ENCODE results near the gene GAREM1. TPM values are rescaled to one million over a fixed set of nuclear protein-coding genes. Genes with fewer than 3 reads are reported as not detected.
"Not testable (repeated sequence)": the region's sequence is repeated elsewhere in the genome, so short reads cannot be mapped to it uniquely, and the experiment has no call there.

GAREM1 gene
- polyA plus RNA-seq, 1 of the 3 experiments (the other 2 are of a cell fraction) = 2.8 TPM

DNA sequence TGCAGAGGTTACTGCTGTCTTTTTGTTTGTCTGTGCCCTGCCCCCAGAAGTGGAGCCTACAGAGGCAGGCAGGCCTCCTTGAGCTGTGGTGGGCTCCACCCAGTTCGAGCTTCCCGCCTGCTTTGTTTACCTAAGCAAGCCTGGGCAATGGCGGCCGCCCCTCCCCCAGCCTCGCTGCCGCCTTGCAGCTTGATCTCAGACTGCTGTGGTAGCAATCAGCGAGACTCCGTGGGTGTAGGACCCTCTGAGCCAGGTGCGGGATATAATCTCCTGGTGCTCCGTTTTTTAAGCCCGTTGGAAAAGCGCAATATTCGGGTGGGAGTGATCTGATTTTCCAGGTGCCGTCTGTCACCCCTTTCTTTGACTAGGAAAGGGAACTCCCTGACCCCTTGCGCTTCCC lies 237.3 kb downstream of the GAREM1 start:
- H3F3A ChIP-seq (replicated peaks; ENCODE audit: insufficient read depth); DNase-seq; H4K20me1 ChIP-seq (ENCODE audit: insufficient read depth); H3K4me1 ChIP-seq (ENCODE audit: control insufficient read depth in 1 of 2, insufficient read depth in 2 of 2, low read depth in 1 of 2, low read length in 1 of 2); H3K27ac ChIP-seq (ENCODE audit: low read depth in 2 of 2, low read length in 1 of 2); H3K4me2 ChIP-seq; CTCF ChIA-PET; H3K79me2 ChIP-seq (ENCODE audit: insufficient read depth); H3K9ac ChIP-seq; H2AFZ ChIP-seq (ENCODE audit: low read depth); H3K9me3 ChIP-seq; POLR2A ChIA-PET; H3K9me2 ChIP-seq; H3K4me3 ChIP-seq (ENCODE audit: low read depth in 2 of 2, low read length in 1 of 2); H3K36me3 ChIP-seq (replicated peaks in 1 of 2; ENCODE audit: control insufficient read depth in 1 of 2, insufficient read depth in 2 of 2, low read length in 1 of 2); H3K27me3 ChIP-seq (ENCODE audit: insufficient read depth): not testable (repeated sequence)
- WGBS (ENCODE audit: low lambda C conversion rate) = 77% methylated on average over 14 of the region's 15 CpGs

DNA sequence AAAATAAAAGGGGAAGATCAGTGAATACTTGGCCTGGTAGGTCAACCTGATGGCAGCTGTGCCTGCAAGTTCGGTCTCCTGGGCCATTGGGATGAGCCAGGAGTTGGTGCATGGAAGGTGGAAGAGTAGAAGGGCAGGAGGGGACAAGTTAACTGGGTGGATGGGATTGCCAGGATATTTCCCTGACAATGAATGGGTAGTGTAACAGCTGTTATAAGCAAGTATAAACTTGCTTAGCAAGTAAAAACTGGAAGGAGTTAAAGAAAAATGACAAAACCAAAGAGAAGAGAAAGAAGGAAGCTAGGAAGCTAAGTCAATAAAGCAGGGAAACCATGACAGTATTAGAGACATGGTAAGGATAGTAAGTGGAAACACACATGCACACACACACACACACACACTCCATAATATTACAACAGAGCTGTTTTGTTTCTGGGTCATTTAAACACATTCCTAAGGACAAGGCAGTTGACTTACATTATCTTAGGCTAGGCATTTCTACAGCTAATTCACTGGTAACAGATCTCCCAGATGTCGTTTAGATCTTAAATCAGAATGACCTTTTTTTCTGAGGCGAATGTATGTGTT lies 251.2 kb downstream of the GAREM1 start:
- ChIA-PET POLR2A (no interaction called here), CTCF (no interaction called here)
- Histone ChIP-seq H3K79me2 (ENCODE audit: insufficient read depth) (no peaks in the 10 kb centered on the region), H4K20me1 (ENCODE audit: insufficient read depth) (no peaks in the 10 kb centered on the region), H3K9ac (no peak overlapping the region), H3K4me2 (no peak overlapping the region), H3K4me3 (ENCODE audit: low read depth in 2 of 2, low read length in 1 of 2) (no peak overlapping the region), H2AFZ (ENCODE audit: low read depth) (no peak overlapping the region), H3K9me3 (no peaks in the 10 kb centered on the region), H3K9me2 (no peaks in the 10 kb centered on the region), H3K27me3 (ENCODE audit: insufficient read depth) (no peaks in the 10 kb centered on the region), H3K36me3 (replicated peaks in 1 of 2; ENCODE audit: control insufficient read depth in 1 of 2, insufficient read depth in 2 of 2, low read length in 1 of 2) (no peaks in the 10 kb centered on the region), H3F3A (replicated peaks; ENCODE audit: insufficient read depth) (no peaks in the 10 kb centered on the region), H3K27ac (ENCODE audit: low read depth in 2 of 2, low read length in 1 of 2) (no peak overlapping the region), H3K4me1 (ENCODE audit: control insufficient read depth in 1 of 2, insufficient read depth in 2 of 2, low read depth in 1 of 2, low read length in 1 of 2) (no peaks in the 10 kb centered on the region; a peak in 1 of 4 replicates)
- TF ChIP-seq, protein P1, sequence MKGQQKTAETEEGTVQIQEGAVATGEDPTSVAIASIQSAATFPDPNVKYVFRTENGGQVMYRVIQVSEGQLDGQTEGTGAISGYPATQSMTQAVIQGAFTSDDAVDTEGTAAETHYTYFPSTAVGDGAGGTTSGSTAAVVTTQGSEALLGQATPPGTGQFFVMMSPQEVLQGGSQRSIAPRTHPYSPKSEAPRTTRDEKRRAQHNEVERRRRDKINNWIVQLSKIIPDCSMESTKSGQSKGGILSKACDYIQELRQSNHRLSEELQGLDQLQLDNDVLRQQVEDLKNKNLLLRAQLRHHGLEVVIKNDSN (IDR thresholded peaks at IDR 0.05; ENCODE audit: borderline replicate concordance, low read depth) = no peak
- TF ChIP-seq FOXJ3 (CRISPR knock-in tag; IDR thresholded peaks at IDR 0.05) = no peak
- WGBS (ENCODE audit: low lambda C conversion rate) = 17% methylated on average over 3 of the region's 3 CpGs
- DNase-seq = no peak

DNA sequence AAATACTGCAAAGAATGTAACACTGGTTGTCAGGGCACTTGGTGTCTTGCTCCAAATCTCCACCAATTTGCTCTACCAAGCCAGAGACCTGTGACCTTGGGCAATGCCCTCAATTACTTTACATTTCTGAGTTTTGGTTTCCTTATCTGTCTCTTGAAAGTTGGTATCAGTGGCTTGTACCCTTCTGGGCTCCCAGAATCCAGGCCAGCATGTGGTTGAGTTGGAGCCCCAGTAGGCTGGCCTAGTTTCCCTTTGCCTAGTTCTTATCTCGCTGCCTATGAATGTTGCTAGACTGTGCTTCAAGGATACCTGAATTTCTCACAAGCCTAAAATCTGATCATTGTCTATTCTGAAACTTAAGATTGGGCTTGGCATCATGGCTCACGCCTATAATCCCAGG lies 254.3 kb downstream of the GAREM1 start:
- H3K79me2 ChIP-seq (ENCODE audit: insufficient read depth) = no peaks in the 10 kb centered on the region
- H3K9me3 ChIP-seq = no peaks in the 10 kb centered on the region
- H3K4me1 ChIP-seq (ENCODE audit: control insufficient read depth in 1 of 2, insufficient read depth in 2 of 2, low read depth in 1 of 2, low read length in 1 of 2) = no peaks in the 10 kb centered on the region; a peak in 1 of 4 replicates
- 39% methylated on average over 2 of the region's 2 CpGs for WGBS (ENCODE audit: low lambda C conversion rate)
- no peak overlapping the region for H3K9ac ChIP-seq
- ChIA-PET CTCF (no interaction called here), POLR2A (no interaction called here)
- H4K20me1 ChIP-seq (ENCODE audit: insufficient read depth) = no peaks in the 10 kb centered on the region
- no peak overlapping the region for H3K4me3 ChIP-seq (ENCODE audit: low read depth in 2 of 2, low read length in 1 of 2)
- no peak overlapping the region for H3K27ac ChIP-seq (ENCODE audit: low read depth in 2 of 2, low read length in 1 of 2)
- no peaks in the 10 kb centered on the region for H3K9me2 ChIP-seq
- H2AFZ ChIP-seq (ENCODE audit: low read depth) = no peak overlapping the region
- no peak for DNase-seq
- H3K36me3 ChIP-seq (replicated peaks in 1 of 2; ENCODE audit: control insufficient read depth in 1 of 2, insufficient read depth in 2 of 2, low read length in 1 of 2) = no peaks in the 10 kb centered on the region
- no peaks in the 10 kb centered on the region for H3F3A ChIP-seq (replicated peaks; ENCODE audit: insufficient read depth)
- H3K4me2 ChIP-seq = no peak overlapping the region
- no peaks in the 10 kb centered on the region for H3K27me3 ChIP-seq (ENCODE audit: insufficient read depth)
- TF ChIP-seq YY1 (IDR thresholded peaks at IDR 0.05; ENCODE audit: low read depth) (no peak), NFIC (IDR thresholded peaks at IDR 0.05; ENCODE audit: borderline replicate concordance) (no peak), TAF1 (IDR thresholded peaks at IDR 0.05; ENCODE audit: borderline replicate concordance, low read depth, low read length) (no peak), EZH2phosphoT487 (IDR thresholded peaks at IDR 0.05; ENCODE audit: borderline replicate concordance, low read depth) (no peak), MXI1 (IDR thresholded peaks at IDR 0.05; ENCODE audit: low read depth, low read length) (no peak), RCOR1 (IDR thresholded peaks at IDR 0.05; ENCODE audit: low read length) (no peak), JUND (IDR thresholded peaks at IDR 0.05) (no peak), TEAD4 (IDR thresholded peaks at IDR 0.05; ENCODE audit: borderline replicate concordance, insufficient read depth) (no peak), ELF1 (IDR thresholded peaks at IDR 0.05) (no peak), TCF12 (IDR thresholded peaks at IDR 0.05) (no peak)
- TF ChIP-seq, protein P2, sequence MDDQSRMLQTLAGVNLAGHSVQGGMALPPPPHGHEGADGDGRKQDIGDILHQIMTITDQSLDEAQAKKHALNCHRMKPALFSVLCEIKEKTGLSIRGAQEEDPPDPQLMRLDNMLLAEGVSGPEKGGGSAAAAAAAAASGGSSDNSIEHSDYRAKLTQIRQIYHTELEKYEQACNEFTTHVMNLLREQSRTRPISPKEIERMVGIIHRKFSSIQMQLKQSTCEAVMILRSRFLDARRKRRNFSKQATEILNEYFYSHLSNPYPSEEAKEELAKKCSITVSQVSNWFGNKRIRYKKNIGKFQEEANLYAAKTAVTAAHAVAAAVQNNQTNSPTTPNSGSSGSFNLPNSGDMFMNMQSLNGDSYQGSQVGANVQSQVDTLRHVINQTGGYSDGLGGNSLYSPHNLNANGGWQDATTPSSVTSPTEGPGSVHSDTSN (IDR thresholded peaks at IDR 0.05) = no peak
- TF ChIP-seq, protein P3, sequence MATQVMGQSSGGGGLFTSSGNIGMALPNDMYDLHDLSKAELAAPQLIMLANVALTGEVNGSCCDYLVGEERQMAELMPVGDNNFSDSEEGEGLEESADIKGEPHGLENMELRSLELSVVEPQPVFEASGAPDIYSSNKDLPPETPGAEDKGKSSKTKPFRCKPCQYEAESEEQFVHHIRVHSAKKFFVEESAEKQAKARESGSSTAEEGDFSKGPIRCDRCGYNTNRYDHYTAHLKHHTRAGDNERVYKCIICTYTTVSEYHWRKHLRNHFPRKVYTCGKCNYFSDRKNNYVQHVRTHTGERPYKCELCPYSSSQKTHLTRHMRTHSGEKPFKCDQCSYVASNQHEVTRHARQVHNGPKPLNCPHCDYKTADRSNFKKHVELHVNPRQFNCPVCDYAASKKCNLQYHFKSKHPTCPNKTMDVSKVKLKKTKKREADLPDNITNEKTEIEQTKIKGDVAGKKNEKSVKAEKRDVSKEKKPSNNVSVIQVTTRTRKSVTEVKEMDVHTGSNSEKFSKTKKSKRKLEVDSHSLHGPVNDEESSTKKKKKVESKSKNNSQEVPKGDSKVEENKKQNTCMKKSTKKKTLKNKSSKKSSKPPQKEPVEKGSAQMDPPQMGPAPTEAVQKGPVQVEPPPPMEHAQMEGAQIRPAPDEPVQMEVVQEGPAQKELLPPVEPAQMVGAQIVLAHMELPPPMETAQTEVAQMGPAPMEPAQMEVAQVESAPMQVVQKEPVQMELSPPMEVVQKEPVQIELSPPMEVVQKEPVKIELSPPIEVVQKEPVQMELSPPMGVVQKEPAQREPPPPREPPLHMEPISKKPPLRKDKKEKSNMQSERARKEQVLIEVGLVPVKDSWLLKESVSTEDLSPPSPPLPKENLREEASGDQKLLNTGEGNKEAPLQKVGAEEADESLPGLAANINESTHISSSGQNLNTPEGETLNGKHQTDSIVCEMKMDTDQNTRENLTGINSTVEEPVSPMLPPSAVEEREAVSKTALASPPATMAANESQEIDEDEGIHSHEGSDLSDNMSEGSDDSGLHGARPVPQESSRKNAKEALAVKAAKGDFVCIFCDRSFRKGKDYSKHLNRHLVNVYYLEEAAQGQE (IDR thresholded peaks at IDR 0.05; ENCODE audit: low read depth, low read length) = no peak
- TF ChIP-seq, protein P1 (IDR thresholded peaks at IDR 0.05; ENCODE audit: borderline replicate concordance, low read depth) = no peak
